HCEC 1CT (cell line): Measurements from ENCODE around the gene ELANE.

Experiments
- DNase-seq: peaks from one replicate; pipeline ENCODE4 v3.0.0-alpha.2; 2017

ELANE gene

GRCh38 chr19:852136-853013, at the start of gene ELANE:
Gene ELANE (plus strand): TSS chr19:852303. CDS start chr19:852329, 26 bp downstream.
- DNase-seq = no peak

DNA sequence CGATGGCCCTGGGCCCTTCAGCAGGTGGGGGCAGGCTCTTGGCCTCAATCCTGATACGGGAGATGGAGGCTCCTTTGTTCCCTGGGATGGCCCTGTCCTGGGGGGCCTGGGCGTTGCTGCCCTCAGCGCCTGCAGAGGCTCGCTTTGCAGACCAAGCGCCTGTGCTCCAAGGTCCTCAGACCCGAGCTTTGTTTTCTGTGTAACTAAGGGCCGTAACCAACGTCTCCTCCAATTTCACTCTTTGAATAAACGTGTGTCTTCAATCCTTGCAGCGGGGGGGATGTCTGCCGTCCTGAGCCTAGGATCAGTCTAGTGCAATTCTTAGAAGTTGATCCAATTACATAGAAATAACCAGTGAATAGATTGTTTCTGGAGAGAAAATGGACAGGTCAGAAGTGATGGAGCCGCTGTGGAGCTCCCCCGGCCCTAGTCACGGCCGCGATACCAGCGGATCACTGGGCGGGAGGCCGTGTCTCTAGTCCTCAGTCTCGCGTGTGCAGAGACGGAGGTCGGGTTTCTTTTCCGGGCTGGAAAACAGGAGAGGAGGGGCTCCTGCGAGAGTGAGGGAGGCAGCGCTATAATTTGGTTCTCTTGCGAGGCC, 49.5 kb upstream of the ELANE start:
- DNase-seq = no peak

DNA sequence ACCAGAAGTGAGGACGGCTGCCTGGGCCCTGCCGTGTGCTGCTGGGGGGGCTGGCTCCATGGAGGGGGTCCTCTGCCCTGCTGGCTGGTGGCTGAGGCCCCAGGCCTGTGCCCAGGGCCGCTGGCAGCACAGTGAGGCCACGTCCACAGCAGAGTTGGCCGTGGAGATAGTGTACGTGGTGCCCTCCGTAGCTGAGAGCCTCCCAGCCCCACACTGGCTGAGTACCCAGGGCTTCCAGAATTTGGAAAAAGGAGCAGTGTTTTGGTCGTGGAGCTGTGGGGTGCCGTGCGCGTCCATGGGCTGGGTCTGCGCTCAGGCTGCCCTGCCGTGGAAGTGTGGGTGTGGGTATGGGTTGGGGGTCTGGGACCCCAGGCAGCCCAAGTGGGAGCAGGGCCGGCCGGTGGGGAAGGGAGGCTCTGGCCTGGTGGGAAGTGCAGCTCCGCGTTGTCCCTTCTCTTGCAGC, 49.0 kb upstream of the ELANE start:
- no peak for DNase-seq

GRCh38 chr19:803686-804418, 48.3 kb upstream of the ELANE start:
- no peak for DNase-seq

GRCh38 chr19:804419-805165, 47.5 kb upstream of the ELANE start:
- no peak for DNase-seq

- DNase-seq = no peak
Measured at GRCh38 chr19:805166-805551, 46.9 kb upstream of the ELANE start.

GRCh38 chr19:805600-806550, 46.2 kb upstream of the ELANE start:
- DNase-seq = no peak

GRCh38 chr19:806815-807421, 45.2 kb upstream of the ELANE start:
- DNase-seq = no peak

- no peak for DNase-seq
Measured at GRCh38 chr19:807627-808422, 44.3 kb upstream of the ELANE start.

DNA sequence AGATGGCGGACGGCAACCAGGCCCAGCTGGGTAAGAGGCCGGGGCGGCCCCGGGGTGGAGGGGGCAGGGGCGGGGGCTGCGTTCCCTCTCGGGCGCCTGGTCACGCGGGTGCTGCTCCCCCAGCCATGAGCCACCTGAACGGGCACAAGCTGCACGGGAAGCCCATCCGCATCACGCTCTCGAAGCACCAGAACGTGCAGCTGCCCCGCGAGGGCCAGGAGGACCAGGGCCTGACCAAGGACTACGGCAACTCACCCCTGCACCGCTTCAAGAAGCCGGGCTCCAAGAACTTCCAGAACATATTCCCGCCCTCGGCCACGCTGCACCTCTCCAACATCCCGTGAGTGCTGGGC, 43.7 kb upstream of the ELANE start:
- DNase-seq = no peak

GRCh38 chr19:810077-810855, 41.8 kb upstream of the ELANE start:
- no peak for DNase-seq

- no peak for DNase-seq
Measured at GRCh38 chr19:810883-811489, 41.1 kb upstream of the ELANE start.

- no peak for DNase-seq
Measured at GRCh38 chr19:811506-812048, 40.5 kb upstream of the ELANE start.

DNA sequence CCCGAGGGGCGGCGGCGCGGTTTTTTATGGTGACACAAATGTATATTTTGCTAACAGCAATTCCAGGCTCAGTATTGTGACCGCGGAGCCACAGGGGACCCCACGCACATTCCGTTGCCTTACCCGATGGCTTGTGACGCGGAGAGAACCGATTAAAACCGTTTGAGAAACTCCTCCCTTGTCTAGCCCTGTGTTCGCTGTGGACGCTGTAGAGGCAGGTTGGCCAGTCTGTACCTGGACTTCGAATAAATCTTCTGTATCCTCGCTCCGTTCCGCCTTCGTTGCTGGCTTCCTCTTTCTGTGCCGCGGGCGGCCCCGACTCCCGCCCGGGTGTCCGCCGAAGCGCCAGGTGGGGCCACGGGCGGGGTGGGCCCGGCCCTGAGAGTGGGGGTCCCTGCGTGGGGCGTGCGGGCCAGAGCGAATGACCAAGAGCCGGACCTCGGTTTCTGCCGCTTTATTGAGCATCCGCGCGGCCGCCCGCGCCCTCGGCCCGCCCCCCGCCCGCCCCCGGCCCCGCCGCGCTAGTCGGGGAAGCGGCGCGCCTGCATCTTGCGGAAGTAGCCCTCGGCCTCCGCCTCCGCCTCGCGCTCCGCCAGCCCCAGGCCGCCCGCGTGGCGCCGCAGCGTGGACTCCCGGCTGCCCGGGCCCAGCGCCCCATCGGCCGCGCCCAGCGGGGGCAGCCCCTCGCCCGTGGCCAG, 39.9 kb upstream of the ELANE start:
- DNase-seq = no peak

DNA sequence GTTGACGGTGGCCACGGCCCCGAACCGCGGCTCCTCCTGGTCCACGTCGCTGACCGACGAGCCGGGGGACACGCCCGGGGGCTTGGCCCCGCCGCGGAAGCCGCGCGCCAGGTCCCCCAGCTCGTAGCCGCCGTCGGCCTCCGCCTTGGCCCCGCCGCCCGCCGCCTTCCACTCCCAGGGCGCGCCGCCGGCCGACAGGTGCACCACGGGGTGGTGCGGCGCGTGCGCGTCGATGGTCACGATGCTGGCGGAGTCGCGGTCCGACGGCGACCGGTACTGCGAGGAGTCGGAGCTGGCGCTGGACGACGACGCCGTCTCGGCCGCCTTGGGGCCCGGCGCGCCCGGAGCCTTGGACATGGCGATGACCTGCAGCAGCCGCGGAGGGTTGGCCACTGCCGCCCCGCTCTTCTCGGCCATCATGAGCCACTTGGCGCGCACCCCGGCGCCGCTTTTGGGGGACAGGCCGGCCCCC, 39.3 kb upstream of the ELANE start:
- DNase-seq = no peak

DNA sequence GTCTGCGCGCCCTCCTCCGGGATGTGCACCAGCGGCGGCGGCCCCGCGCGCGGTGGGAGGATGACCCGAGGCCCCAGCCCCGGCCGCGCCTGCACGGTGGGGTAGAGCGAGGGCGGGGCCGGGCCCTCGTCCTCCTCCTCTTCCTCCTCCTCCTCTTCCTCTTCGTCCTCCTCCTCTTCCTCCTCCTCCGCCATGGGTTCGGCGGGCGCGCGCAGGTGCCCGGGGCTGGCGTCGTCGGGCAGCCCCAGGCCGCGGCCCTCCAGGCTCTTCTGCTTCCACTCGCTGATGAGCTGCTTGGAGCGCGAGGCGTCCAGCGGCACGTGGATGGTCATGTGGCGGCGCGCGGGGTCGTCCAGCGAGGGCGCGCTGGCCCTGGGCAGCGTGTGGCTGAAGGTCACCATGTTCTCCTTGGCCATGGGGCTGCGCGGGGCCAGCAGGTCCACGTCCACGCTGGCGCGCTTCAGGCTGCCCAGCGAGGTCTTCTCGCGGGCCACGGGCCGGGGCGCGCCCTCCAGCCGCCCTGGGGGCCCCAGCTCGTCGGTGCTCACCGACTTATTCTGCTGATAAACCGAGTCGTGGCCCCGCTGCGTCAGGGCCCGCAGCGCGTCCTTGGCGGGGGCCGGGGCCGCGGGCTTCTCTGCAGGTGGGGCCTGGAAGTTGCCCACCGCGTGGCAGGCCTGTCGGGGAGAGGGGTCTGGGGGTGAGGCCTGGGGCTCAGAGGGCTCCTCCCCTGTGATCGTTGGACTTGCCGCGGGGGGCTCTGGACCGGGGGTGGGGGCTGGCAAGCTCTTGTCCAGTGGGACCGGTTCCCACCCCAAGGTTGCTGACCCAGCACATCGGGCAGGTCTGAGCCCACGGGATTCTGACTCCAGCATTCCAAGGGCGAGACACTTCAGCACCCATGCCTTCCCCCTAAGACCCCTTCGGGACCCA, 38.6 kb upstream of the ELANE start:
- no peak for DNase-seq
